COR-L47 (cell line): Measurements from ENCODE around the gene PRDM5.

Experiments used
- DNase-seq: peaks from one replicate; lab custom pipeline; 2025; lab: John Stamatoyannopoulos, UW

The PRDM5 gene

DNA sequence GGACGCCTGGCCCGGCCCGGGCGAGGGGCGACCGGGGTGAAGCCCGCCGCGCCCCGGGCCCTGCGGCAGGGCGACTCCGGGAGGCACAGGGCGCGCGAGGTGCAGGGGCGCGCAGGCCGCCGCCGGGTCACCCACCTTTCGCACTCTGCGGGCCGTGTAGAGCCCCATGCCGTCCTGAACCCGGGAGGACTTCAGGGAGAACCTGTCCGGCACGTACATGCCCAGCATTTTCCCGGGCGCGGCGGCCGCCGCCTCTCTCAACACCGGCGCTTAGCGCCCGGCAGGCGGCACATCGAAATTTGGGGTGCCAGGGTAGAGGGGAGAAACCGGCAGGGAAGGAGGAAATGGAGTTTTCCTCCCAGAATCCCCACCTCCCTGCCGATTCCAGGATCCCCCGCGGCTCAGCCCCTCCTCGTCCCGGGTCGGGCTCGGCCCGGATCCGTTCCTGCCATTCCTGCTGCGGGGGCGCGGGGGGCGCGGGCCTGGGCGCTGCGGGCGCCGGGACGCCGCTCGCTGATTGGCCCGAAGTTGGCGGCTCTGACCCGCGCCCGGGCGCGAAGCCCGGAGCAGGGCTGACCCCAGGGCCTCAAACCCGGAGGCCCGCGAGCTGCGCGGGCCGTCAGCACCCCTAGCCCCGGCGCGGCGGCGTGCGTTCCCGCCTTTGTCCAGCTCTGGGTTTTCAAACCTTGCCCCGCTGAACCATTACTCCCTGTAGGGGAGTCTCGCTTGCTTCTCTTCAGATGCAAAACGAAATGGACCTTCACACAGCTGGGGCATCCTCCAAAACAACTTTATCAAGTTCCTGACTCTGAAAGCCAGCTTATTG lies at the start of gene PRDM5:
Gene PRDM5 (minus strand): TSS at position 346 of the 826 bp plus-strand sequence. CDS start 118 bp downstream, at position 228.
- DNase-seq: no peak

DNA sequence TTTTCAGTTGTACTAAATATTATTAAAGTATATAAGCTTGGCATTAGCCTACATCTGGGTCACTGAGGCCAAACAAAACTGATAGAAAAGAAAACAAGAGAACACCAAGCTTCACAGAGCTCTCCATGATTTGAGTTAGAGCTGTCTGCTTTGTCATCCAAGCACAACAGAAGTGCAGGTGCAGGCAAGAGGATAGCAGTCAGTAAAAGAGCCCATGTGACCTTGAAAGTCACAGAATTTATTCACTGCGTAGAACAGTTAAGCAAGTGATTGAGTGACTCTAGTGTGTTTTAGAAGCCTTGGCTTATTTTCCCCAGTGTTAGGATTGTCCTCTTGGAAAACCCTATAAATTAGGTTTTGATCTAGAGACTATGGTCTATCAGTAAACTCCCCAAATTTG lies 49.4 kb upstream of the PRDM5 start:
- DNase-seq: no peak

DNA sequence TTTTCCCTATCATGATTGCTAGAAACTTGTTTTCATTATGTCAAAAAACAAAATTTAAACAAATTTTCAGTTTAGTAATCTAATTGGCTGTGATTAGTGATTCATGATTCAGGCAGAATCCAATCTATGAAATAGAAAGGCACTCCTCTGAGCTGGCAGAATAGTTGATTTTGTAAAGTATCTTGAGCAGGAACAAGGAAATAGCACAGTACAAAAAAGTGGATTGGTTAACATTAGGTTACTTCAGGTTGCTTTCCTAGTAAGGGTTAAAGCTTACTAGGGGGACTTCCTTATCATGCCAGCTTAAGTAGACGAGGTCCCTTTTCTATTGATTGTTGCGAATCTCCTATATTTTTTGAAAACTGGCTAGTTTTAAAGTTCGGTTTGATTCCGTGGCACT lies 43.4 kb upstream of the PRDM5 start:
- DNase-seq: no peak

DNA sequence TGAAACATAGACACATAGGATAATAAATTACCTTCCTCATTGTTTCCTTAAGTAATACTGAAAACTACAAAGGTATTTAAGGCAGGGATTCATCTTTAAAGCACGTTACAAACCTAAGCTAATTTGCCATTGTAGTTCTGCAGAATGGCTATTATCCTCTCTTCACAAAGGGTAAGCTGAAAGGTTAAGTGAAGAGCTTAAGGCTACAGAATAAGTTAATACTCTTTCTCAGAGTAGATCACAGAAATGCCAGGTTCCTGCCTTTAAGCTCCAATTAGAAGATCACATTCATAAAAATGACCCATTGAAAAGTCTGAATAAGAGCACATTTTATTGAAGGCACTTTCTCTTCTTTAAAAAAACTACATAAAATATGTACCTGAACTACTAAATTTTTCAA lies 42.1 kb upstream of the PRDM5 start:
- no peak for DNase-seq

DNA sequence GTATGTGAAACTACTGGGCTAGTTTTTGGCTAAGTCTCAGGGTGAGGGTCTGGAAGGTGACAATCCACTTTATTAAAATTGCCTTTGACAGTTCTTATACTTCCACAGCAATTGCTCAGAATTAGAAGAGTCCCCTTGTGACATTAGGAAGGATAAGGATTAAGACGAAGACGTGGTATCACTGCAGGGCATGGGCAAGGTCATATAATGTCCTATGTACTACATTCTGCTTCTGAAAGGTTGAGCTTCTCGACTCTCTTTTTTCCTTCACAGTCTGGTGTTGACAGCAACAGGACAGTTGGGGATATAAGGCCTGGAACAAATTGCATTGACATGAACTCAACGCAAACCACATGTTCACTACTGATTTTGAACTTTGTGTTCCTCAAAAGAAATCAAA lies 40.9 kb upstream of the PRDM5 start:
- no peak for DNase-seq

DNA sequence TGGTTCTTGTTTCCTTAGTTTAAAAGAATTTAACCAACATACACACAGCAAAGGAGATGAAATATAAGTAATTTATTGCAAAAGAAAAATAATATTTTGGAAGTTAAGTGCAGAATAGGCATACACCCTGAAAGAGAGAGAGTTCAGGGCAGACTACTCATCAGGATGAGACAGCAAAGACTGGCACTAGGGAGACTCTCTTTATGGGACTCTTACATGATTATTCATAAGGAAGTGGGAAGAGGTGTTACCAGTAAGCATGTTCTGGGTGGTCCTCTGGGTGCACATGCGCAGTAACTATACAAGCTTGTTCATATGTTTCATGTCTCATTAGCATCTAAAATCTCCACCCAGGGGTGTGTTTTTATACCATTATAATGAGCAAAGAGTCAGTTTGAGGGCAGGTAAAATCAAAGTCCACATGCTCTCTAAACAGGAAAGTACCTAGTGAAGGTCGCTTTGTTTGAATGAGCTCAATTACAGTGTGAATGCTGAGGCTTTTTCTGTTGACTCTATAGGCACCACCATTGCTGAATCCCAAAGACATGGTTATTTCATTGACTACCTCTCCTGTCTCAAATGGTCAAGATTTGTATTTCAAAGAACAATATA lies 38.2 kb upstream of the PRDM5 start:
- DNase-seq: no peak

DNA sequence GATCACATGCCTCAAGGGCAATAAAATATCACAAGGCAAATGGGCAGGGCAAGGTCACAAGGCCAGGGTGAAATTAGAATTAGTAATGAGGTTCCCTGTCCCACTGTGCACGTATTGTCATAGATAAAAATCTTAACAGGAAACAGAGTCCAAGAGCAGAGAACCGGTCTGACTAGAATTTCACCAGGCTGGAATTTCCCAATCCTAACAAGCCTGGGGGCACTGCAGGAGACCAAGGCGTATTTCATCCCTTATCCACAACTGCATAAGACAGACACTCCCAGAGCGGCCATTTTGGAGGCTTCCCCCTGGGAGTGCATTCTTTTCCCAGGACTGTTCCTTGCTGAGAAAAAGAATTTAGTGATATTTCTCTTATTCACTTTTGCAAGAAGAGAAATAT lies 25.9 kb upstream of the PRDM5 start:
- no peak for DNase-seq

DNA sequence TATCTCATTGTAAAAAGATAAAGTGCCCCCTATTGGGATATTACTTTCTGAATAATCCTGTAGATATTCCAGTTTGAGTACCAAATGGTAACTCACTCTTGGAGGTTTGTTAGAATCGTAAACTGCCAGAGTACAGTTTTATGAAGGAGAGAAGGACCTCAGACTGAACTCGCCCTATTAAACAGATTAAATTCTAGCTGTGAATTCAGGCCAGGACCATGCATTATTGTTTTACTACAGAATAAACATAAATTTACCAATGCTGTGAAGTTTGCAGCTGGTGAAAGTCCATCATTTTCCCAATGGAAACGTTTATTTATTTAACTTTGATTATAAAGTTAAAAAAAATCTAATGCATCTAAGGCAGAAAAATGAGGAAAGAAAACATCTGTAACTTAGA lies 20.2 kb upstream of the PRDM5 start:
- DNase-seq: no peak

DNA sequence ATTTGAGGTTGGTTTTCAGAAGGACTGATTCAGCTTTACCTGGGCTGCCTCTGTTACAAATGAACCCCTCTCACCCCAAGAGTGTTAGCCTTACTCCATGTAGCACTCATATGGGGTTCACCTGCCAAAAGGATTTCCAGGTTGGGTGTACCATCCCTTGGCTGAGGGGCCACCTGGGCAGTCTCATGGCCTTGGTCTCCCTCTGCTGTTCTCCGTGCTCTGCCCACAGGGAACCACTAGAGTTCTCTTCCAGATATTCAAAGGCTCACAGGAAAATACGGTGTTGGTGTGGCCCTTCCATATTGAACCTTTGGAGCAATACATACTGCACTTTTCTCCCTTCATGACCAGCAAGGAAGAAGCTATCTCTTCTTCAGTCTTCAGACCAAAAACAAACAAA lies 18.0 kb upstream of the PRDM5 start:
- no peak for DNase-seq

DNA sequence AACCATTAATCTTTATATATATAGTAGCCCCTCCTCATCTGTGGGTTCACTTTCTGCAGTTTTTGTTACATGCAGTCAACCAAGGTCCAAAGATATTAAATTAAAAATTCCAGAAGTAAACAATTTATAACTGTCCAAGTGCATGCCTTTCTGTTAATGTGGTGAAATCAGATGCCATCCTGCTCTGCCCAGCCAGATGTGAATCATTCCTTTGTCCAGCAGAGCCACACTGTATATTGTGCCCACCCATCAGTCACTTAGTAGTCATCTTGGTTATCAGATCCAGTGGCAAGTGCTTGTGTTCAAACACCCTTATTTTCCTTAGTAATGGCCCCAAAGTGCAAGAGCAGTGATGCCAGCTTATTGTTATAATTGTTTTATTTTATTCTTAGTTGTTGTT lies 17.2 kb upstream of the PRDM5 start:
- no peak for DNase-seq

DNA sequence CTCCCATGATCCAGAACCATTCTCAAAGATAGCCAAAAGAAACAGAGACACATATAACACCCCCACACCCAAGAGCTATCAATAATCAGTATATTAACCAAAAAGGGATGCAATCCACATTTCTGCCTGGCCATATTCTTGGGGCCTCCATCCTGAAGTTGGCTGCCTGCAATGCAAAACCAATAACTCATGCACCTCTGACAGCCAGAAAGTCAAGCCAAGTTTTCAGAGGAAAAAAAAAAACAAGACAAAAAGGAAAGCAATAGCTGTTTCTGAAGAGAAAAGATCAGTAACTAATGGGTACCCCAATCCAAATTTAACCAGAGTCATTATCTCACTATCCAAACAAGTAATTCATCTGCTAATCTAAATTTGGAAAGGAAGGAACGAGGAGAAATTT lies 7.3 kb upstream of the PRDM5 start:
- DNase-seq: no peak

DNA sequence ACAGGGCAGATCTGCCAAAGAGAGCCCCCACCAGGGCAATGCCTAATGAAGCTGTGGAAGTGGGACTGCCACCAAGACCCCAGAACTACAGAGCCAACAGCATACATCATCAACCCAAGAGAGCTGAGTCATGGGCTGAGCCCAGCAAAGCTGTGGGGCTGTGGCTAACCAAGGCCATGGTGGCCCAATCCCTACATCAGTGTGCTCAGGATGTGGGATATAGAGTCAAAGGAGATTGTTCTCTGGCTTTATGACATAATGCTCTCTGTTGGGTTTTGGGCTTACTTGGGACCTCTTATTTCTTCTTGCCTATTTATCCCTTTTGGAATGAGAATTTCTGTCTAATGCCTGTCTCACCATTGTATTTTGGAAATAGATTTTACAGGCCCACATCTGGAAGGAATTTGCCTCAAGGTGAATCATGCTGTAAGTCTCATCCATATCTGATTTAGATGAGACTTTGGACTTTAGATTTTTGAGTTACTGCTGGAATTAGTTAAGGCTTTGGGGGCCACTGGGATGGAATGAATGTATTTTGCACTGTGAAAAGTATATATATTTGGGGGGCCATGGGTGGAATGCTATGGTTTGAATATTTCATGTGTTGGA lies 5.4 kb upstream of the PRDM5 start:
- no peak for DNase-seq

DNA sequence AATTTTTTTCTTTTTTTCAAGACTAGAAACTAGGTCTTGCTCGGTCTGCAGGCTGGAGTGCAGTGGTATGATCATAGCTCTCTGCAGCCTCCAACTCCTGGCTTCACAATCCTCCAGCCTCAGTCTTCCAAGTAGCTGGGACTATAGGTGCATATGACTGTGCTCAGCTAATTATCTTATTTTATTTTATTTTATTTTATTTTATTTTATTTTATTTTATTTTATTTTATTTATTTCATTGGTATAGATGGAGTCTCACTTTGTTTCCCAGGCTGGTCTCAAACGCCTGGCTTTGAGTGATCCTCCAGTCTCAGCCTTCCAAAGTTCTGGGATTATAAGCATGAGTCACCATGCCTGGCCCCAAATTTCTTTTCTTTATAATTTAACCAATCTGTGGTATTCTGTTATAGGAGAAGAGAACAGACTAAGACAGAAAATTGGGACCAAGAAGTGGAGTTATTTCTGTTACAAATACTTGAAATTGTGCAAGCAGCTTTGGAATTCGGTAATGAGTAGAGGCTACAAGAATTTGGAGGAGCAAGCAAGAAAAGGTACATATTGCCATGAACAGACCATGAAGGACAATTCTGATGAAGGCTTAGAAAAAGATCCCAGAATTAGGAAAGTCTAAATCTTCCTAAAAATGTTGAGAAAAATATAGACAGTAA lies 4.0 kb upstream of the PRDM5 start:
- no peak for DNase-seq

DNA sequence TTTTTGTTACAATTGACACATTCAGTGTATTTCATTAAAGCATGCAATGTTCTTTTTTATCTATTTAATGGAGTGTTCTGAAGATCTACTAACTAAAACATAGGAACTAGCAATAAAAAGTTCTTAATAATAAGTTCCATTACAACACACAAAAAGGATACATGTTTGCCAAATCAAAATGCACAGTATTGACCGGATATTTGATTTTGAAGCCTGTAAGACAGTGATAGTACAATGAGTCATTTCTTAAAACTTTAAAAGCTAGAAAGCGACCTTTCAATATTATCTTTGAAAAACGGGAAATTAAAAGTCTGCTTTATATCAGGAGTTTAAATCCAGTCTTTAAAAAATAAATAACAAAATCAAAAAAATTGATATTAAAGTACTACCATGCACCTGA lies 2.4 kb upstream of the PRDM5 start:
- no peak for DNase-seq

DNA sequence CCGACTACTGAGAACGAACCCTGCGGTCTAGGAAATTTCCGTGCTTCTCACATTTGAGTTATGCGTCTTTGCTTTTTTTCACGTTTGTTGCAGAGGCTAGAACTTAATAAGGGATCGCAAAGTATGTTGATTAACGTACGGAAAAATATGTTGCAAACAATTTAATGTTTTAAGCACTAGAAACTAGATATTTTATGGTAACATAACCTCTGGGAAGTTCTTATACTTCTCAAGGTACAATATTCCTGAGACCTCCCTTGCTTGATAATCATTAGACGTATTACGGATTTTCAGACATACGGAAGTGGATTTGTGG lies 639 bp upstream of the PRDM5 start:
- DNase-seq: no peak

DNA sequence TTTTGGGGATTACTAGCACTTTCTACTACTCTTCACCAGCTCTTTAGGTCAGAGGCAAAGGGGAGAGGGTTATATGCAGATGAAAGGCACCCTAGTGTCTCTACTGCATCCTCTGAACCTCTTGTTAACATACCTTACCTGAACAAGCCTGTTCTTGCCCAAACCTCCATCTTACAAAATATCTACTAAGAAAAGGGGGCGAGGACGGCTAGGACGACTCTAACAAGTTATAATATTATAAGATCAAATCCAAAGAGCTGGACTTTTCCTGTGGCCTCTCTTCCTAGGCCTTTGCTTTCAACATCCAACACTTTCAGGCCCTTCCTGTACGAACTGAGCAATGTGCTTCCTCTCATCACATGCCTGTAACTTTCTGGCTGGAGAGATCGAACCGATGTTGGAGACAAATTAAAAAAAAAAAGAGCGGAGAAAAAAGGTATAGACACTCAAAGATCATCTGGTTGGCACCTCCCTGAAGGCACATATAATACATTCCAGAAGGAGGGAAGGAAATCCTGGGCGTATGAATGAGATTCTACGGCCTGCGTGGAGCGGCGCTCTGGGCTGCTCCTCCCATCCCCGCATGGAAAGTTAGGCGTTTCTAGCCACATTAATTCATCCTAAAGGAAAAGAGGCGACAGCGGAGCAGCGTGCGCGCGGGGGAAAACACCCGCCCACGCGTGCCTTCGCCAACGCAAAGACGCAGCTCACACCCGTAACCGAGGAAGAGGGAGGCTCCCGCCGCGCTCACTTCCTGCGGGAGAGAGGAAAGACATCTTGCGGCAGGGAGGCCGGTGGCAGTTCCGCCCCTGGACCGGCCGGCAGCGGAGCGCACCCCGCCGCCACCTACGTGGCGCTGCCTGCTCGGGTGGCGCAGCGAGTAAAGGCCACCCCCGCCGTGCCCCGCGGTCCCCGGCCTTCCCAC lies 808 bp downstream of the PRDM5 start:
- DNase-seq: peak; percentile 8

DNA sequence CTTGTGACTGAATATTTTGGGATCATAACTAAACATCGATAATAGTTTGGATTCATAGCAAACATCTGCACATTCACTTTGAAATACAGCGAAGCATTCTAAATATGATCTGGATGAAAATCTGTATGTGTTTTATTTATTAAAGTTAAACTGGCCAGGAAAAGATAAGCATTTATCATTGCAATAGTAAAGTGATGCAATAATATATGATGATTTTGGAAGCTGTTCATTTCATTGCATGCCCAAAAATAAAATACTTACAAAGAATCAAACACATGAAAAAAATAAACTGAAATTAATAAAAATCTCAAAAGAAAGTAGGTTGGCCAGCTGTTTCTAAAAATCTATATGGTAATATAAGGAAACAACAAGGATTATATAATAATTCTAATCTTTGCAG lies 1.9 kb downstream of the PRDM5 start:
- DNase-seq: no peak

DNA sequence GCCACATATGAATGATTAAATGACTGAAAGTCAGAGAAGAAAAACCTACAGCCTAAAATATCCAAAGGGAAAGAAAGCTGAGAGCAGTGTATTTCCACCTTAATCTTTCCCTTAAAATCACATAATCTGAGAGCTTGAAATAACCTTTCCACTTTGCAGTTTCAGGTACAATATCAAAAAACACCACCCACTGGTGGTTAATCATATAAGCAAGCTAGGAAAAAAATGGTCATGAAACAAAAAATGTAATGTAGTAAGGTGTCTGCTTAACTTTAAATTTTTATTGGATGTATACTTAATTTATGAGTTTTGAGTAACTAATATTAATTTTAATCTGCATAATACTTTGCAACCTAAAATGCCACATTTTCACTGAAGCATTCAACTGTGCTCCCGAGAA lies 3.2 kb downstream of the PRDM5 start:
- DNase-seq: no peak

DNA sequence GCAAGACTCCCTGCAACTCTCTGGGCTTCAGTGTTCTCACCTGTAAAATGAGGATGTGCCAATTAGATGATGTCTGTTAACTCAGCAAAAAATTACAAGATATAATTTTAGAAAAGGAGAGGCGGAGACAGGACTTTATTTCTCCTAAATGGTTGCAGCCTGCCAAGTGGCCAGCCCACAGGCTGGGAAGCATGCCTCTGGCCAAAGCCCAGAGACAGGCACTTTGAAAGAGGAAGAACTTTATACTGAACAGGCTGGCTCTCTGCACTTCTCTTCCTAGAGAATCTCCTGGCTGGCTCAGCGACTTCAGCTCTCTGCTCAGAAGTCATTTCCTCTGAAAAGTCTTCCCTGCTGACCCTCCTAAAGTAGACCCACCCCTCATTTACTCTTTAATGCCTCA lies 3.7 kb downstream of the PRDM5 start:
- no peak for DNase-seq

DNA sequence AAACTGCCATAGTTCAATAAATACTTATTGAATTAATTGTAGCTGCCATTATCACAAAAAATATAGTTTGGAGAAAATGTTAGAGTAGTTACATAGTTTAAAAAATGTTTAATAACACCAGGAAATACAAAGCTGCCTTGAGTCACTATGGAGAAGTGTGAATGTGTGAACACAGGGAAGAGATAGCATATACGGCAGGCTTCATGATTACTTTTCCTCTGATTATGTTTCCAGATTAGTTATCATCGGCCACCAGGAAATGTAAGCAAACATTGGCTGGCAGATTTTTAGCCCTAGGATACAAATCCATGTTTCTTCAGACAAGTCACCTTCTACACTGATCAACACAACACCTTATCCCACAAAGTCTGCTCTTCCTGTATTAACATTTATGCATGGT lies 4.4 kb downstream of the PRDM5 start:
- no peak for DNase-seq

DNA sequence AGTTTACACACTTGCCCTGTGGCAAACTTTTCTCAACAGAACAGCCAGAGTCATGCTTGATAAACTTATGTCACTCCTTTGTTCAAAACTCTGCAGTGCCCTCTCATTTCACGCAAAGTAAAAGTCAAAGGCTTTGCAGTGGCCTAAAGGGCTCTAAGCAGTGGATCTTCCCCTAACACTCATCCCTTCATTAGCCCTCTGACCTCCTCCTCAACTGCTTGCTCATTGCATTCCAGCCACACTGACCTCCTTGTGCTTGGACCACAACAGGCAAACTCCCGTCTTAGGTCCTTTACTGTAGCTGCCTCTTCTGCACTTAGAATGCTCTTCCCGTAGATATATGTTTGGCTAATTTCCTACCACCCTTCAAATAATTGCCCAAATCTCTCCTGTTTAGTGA lies 5.6 kb downstream of the PRDM5 start:
- no peak for DNase-seq

DNA sequence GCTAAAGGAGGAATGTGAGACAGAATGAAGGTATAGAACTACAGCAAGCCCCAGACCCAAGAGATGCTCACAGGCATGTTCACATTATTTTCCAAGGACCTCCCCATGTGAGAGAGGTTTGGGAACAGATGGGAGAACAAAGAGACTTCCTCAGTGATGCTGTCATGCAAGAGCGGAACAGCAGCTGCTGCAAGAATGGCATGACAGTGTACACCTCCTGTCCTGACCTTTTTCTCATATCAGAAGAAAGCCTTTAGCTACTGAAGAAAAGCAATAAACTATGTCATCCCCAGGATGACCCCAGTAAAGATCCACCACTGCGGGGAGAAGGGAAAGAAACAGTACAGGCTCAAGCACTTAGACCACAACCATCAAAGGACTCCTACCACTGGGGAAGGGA lies 7.2 kb downstream of the PRDM5 start:
- DNase-seq: no peak
